NCI-H748 (cell line): Measurements from ENCODE around the gene DOCK9.
"Not testable (repeated sequence)": the region's sequence is repeated elsewhere in the genome, so short reads cannot be mapped to it uniquely, and the experiment has no call there.

ENCODE experiments used
- DNase-seq: peaks from one replicate; lab custom pipeline; 2025; ENCODE audit not compliant: unreplicated experiment; lab: John Stamatoyannopoulos, UW

The DOCK9 gene

DNA sequence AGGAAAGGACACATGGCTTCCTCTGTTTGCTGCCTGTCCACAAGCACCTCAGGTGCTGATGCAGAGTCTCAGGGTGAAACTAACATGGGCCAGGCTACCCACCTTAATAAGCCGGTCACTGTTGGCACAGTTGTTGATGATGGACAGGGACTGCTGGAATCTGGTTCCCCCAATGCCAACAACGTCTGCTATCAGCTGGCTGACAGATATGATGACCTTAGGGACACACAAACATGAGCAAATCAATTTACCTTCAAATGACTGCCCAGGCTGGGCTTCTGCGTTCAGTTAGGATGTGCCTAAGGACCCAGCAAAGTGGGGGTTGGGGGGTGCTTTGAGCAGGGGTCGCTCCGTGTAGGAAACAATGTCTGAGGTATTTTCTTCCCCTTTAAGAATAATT, 148.3 kb downstream of the DOCK9 start:
- DNase-seq = no peak

- no peak for DNase-seq
These were observed 149.2 kb downstream of the DOCK9 start for GRCh38 chr13:98828614-98829013.

GRCh38 chr13:98827449-98827848, 150.4 kb downstream of the DOCK9 start:
- DNase-seq = no peak

DNA sequence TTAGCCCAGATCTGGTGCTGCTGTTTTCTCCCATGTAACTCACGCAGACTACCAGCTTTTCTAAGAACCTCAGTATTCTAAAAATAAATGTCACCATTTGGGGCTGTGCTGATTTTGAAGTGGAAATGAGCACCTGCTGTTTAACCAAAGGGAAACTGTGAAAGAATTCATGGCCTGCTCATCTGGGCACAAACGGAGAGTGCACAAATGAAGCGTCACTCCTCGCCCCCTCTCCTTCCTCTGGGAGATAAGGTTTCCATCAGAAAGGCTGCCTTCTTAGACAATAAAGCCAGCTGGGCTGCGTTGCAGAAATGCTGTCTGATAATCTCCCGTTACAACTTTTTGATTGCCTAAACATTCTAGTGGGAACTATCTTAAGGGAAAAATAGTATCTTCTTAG, 151.7 kb downstream of the DOCK9 start:
- DNase-seq = no peak

GRCh38 chr13:98825659-98826058, 152.2 kb downstream of the DOCK9 start:
- no peak for DNase-seq

DNA sequence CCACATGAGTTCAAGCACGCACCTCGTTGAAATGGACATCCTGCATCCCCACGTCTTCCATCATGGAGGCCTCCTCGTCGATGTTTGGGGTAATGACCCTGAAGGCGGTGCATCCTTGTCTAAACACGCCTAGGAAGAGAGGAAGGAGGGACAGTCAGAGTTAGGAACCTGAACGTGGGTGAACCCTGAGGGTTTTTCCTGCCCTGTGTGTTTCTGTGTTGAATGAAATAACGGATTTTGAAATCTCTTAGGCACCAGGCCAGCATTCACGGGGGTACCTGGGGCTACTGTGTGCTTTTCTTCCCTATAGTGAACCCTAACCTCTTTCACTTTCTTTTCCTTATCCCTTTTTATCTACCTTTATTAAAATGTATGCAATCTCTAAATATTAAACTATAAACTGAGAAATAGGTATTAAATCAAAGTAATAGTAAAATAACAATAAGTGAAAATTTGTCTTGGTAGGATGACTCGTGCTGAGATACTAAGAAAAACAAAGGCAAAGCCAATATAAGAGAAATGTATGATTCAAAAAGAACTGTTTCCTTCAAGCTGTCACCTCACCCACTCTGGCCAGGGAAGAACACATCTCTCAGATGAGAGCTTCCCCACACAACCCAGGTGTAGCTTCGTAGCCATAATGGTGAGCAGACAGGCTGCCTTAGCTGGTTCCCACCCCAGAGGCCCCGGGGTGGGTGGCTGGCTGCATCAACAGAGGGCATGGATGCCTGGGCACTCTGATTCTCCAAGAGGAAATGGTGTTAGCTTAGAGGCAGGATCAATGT, 153.3 kb downstream of the DOCK9 start:
- no peak for DNase-seq

- no peak for DNase-seq
These were observed 154.4 kb downstream of the DOCK9 start for GRCh38 chr13:98823442-98823841.

DNA sequence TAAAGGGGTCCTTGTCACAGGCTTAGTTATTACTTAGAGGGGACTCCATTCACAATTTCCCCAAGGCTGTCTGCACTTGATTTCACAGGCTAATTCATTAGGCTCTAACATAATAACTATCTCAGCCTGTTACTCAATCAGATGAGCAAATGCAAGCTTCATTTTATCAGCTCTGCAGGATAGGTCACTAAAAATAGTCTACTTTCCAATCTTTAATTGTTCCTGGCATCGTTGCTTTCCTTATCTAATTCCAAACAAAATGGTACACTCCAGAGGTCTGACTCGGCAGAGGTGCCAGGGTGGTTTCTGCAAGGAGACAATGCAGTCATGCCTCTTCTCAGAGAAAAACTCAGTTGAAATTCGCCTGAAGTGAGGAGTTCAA, 155.6 kb downstream of the DOCK9 start:
- DNase-seq = no peak

- no peak for DNase-seq
These were observed 156.3 kb downstream of the DOCK9 start for GRCh38 chr13:98821372-98822224.

GRCh38 chr13:98820744-98821371, 157.0 kb downstream of the DOCK9 start:
- DNase-seq = no peak

DNA sequence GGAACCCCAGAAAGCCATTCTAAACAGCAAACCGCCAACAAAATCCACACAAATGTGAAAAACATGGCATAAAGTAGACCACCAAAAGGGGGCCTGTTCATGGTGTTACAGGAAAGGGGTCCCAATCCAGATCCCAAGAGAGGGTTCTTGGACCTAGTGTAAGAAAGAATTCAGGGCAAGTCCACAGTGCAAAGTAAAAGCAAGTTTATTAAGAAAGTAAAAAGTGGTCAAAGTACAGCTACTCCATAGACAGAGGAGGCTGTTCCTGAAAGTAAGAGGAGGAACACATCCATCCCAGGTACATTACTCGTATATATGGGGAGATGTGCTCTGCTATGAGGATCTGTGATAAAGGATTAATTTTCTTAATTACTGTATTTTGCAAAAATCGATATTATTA, 157.6 kb downstream of the DOCK9 start:
- DNase-seq = no peak

- no peak for DNase-seq
These were observed 158.4 kb downstream of the DOCK9 start for GRCh38 chr13:98819382-98820010.

GRCh38 chr13:98816406-98816805, 161.5 kb downstream of the DOCK9 start:
- no peak for DNase-seq

- no peak for DNase-seq
These were observed 163.9 kb downstream of the DOCK9 start for GRCh38 chr13:98813993-98814392.

GRCh38 chr13:98812186-98812790, 165.6 kb downstream of the DOCK9 start:
- not testable (repeated sequence) for DNase-seq

DNA sequence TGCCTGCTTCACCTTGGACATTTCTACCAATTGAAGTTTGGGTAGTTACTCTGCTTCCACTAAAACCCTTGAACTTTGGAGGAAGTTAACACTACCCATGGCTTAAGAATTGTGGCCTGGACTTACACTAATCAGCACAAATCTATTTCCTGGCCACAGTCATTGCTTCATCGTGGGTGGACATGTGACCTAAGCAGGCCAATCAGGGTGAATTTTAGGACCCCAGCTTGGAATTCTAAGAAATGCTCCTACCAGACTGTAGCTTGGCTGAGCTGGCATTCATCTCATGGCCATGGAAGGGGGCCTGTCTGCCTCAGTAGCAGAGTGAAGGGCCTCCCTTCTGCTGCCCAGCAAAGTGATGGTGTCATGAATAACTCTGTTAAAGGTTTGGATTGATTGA, 167.1 kb downstream of the DOCK9 start:
- no peak for DNase-seq

- no peak for DNase-seq
These were observed 168.5 kb downstream of the DOCK9 start for GRCh38 chr13:98809345-98809777.

- DNase-seq = no peak
These were observed 170.1 kb downstream of the DOCK9 start for GRCh38 chr13:98807774-98808173.

DNA sequence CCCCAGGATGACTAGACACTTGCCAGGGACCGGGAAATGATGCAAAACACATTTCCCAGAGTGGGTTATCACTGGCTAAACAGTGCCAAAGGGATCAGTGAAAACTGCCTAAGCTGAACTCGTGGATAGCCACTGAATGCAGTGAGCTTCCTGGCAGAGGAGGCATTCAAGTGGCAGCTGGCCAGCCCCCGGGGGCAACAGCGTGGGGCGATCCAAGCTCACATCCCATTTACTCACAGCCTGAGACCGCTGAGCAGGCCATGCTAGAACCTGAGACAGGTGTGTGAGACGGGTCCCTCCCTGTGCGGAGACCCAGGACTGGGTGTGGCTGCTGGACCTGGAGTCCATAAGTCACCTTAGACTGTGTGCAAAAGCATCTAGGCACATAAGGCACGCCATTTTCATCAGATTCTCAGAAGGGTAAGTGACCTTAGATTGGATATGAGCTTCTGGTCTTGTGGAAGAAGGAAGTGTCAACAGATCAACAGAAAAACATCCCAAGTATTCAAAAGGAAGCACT, 173.5 kb downstream of the DOCK9 start:
- DNase-seq = no peak

DNA sequence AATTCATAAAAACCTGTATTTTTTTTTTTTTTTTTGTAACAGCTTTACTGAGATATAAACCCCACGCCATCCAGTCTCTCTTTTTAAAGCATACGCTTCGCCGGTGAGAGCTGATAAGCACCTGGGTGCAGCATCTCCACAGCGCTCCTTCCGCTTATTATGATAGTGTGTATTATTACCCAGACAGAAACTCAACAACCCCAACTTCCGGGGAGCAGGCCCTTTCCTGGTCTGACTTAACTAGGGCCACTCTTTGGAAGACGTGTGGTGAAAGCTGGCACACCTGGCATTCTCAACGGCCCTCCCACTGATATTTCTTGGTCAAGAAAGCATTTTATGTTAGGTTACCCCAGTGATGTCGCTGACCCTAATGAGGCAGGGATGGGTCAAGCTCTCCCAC, 173.9 kb downstream of the DOCK9 start:
- no peak for DNase-seq

GRCh38 chr13:98803111-98803561, 174.7 kb downstream of the DOCK9 start:
- no peak for DNase-seq
